Activated T-cell treated with anti-CD3 and anti-CD28 coated beads, Interleukin-2, amount 50 U/mL, for 1 hour (primary cell): Measurements from ENCODE around the gene MRPL47.
"Not testable (repeated sequence)": the region's sequence is repeated elsewhere in the genome, so short reads cannot be mapped to it uniquely, and the experiment has no call there.

Experiments
- DNase-seq: peaks from one replicate; pipeline ENCODE4 v3.0.0-alpha.2; 2020

Gene MRPL47

DNA sequence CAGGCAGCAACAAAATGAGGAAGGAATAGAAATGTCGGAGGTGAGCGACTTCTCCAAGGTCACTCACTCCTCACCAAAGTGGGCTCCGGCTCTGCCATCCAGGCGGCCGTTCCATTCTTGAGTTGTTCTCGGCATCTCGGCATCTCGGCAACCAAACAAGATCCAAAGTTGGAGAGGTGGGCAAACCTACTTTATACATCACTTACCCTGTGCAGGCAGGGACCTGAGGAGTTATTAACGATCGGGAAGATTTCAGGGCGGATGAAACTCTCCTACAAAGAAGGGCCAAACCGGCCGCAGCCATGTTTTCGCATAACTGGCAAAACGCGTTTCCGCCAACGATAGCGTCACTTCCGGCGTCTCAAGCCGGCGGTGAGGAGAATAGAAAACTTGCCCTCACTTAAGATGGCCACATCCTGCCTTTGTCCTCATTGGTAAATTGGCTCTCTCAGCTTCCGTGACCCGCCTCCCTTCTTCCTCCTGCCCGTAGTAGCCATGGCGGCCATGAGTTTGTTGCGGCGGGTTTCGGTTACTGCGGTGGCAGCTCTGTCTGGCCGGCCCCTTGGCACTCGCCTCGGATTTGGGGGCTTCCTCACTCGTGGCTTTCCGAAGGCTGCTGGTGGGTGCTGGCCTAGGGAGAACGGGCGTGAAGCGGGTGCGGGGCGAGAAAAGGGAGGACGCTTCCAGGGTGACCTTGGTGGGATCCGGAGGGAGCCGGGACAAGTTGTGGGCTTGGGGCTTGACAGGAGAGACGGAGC lies at the start of gene MRPL47, which contains the start of gene NDUFB5:
MRPL47 (minus strand) TSS at position 318 of the 758 bp plus-strand sequence; CDS start at position 304, 14 bp downstream.
NDUFB5 (plus strand) TSS at position 474 of the 758 bp plus-strand sequence; CDS start at position 496, 22 bp downstream.
- DNase-seq: peak; percentile 90

DNA sequence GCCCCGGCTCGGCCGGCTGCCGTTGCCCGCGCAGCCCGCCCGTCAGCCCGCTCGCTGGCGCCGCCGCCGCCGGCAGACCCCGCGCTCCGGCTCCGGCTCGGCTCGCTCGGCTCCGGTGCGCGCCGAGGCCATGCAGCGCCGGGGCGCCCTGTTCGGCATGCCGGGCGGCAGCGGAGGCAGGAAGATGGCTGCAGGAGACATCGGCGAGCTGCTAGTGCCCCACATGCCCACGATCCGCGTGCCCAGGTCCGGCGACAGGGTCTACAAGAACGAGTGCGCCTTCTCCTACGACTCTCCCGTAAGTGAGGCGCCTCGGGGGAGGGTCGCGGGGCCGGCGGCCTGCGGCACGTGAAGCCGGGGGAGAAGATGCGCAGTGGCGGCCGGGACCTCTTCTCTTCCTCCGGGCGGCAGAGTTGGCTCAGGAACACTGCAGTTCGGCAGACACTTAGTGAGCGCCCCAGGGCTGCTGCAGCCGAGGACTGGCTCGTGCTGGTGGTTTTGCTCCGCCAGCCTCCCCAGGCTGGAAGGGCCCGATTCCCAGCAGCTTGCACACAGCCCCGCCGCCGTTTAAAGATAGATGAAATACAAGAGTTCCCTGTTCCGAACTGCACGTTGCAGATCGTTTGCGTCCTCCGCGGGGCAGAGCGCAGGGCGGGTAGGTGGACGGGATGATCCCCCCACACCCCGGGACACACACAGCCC lies 48.8 kb upstream of the MRPL47 start:
- DNase-seq: peak; percentile 71

DNA sequence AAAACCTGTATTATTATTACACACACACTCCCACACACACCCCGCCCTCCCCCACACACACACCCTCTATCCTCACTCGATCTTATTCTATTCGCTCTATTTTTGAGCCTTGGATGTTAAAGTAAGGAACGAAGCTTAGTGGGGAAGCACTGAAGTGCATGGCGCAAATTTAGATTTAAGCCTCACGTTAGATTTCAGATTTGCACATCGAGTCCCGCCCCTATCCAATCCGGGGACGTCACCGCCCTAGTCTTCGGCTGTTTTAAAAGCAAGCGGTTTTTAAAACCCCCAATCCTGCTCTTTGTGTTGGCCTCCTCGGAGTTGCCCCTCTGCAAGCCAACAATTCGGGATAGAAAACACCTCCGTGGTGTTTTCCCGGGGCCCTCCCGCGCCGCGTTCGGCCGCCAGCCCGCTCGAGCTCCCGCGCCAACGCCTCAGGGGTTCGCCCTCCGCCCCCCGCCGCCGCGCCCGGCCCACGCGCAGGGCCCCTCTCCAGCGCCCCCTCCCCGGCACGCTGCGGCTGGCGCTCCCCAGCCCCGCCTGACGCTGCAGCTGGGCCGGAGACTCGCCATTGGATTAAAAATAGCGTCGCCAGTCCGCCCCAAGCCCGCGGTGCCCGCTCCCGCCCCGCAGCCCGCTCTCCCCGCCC lies 48.1 kb upstream of the MRPL47 start, which contains the start of gene USP13:
USP13 (plus strand) TSS at position 594 of the 649 bp plus-strand sequence. CDS start 186 bp downstream, outside the sequence.
- peak; percentile 72 for DNase-seq

DNA sequence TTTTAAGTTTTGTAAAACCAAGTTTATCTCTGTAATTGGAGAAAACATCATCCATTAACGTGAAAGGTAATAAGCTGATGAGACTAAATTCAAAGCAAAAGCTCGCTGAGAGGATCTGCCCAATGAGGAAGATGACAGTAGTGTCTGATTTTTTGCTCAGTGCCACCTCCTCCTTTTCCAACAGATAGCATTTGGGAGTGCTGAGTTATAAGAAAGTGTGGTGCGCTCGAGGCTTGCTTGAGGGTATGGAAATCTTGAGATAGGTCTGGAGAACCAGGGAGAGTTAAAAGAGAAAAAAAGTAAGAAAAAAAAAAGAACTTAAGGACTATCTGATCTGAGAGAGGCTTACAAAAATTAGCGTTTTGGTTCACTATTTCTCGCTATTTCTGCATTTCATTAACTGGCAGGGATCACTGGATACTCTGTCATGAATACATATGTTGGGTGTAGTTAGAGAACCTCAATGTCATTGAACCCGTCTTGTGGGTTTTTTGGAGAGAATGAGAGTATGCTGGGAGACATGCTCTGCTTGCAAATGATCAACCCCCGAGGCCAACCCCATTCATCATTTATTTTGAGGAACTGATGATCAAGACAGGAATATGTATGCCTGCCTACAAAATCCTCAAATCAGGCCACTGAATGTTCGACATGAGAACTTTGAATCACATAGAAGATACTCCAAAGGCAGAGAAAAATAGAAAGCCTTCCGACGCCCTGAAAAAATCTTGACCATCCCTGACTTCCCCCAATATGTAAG lies 47.4 kb upstream of the MRPL47 start:
- DNase-seq: no peak

DNA sequence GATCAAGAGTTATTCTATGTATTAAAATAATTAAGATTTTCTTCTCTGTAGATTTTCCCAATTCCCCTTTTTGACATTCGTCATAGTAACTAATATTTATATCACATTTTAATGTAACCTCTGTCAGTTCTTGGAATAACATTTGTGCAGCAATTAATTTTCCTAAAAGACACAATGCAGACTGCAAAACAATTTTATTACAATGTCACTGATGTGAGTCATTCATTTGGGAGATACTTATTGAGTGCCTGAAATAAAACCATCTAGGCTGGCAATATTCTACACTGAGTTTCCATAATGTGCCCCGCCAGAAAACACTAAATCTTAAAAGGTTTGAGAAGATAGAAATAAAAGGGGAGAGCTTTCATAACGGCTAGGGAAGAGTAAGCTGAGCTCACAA lies 41.7 kb upstream of the MRPL47 start:
- DNase-seq: no peak

DNA sequence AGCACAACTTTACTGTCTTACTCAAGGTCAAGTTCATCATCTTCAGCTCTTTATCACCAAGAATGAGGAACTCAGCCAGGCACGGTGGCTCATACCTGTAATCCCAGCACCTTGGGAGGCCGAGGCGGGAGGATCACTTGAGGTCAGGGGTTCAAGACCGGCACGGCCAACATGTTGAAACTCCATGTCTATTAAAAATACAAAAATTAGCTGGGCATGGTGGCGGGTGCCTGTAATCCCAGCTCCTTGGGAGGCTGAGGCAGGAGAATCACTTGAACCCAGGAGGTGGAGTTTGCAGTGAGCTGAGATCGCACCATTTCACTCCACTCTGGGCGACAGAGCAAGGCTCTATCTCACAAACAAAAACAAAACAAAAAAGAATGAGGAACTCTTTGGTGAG lies 39.4 kb upstream of the MRPL47 start:
- DNase-seq: not testable (repeated sequence)

DNA sequence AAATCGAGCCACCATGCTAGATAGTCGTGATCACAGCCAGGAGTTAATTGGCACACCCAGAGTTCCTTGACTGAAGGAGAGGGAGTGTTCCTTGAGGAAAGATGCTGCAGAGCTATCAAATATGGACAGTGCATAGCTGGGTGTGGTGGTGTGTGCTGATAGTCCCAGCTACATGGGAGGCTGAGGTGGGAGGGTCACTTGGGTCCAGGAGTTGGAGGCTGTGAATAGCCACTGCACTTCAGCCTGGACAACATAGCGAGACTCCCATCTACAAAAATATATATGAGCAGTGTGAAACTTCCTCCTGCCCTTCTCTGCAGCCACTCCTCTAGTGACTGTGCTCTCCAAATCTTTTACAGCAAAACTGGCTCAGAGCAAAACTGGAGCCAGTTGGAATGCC lies 38.4 kb upstream of the MRPL47 start:
- DNase-seq: no peak

DNA sequence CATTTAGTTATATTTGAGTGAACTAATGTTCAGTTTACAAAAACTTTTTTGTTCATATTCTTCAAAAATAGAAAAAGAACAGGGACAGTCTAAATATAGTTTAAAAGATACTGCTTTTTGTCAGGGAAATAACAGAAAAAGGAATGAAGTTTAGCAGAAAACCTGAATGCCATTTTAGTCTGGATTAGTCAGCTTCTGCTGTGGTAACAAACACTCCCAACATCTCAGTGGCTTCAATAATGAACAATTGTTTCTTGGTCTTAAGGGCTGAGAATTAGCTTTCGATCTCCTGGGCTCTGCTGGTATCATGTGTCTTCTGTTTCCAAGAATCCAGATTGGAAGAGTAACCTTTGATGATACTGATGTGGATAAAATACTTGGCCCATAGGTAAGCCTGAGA lies 36.0 kb upstream of the MRPL47 start:
- DNase-seq: no peak

DNA sequence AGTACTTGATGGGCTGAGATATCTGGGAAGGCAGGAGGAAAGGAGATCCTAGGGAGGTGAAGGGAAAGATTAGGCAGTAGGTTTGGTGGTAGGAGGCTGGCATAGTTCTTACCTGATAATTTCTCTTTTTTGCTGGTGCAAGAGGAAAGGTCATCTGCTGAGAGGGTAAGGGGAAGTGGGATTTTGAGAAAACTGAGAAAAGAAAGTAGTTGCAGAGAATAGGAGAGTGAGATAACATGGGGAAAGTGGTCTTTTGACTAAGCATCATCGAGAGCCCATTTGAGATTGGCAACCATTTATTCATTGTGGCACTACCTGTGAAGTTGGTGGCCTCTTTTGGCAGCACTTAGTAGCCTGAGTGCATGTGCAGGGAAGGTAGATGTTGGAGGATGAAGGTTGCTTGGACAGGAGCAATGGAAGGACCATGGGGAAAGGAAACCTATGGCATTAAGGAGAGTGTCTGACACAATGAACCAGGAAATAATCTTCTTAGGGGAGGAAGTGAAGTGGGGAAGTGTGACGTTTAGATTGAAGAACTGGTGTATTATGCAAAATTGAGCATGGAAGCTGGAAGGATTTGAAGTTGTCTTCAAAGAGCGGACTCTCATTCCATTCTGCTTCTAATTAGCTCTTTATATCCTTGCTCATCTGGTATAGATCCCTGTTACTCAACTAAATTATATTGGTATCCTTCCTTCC lies 26.5 kb upstream of the MRPL47 start:
- no peak for DNase-seq

DNA sequence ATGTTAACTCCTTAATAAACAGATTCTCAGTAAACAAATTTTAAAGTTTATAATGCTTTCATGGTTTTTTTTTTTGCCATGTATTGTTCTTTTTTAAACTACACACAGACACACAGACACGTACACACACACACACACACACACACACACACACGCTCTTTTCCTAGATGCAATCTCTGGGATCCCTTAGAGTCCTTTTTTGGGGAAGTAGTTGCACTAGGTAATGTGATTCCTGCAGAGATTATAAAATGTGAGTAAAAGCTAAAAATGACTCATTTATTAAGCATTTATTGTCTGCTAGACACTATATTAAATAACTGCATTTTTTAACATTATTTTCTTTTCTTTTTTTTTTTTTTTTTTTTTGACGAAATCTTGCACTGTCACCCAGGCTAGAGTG lies 20.0 kb upstream of the MRPL47 start:
- DNase-seq: no peak

DNA sequence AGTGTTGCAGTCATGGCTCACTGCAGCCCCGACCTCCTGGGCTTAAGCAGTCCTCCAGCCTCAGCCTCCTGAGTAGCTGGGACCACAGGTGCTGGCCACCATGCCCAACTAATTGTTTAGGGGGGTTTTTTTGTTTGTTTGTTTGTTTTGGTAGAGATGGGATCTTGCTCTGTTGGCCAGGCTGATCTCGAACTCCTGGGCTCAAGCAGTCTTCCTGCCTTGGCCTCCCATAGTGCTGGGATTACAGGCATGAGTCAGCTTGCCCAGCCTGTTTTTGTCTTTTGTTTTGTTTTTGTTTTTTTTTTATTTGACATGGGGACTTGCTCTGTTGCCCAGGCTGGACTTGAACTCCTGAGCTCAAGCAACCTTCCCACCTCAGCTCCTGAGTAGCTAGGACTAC lies 17.6 kb upstream of the MRPL47 start:
- DNase-seq: no peak

DNA sequence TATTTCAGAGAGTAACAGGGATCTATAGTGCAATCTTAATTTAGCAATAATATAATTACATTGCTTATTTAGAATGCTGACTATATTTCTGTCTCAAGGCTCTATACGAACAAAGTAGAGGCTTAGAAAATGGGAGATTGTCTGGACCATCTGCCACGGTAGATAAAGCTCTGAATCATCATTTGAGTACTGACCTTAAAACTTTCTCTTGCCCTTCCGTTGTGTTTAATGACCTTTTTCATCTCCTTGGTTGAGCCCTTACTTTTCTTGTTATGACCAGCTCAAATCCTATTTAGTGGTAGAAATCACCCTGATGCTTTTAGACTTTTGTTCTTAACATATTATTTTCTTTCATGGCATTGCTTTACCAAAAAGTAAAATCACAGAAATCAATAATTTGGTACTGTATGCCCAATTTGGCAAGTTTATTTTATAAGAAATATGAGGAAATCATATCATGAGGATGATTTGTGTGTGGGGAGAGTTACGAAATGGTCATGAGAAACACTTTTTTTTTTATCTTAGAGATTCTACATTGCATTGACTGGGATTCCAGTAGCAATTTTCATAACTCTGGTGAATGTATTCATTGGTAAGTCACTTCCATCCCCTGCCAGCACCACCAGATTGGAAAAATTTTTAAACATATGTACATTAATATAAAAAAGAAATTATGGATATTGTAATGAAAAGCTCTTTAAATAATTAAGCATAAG lies 11.2 kb upstream of the MRPL47 start:
- DNase-seq: no peak

DNA sequence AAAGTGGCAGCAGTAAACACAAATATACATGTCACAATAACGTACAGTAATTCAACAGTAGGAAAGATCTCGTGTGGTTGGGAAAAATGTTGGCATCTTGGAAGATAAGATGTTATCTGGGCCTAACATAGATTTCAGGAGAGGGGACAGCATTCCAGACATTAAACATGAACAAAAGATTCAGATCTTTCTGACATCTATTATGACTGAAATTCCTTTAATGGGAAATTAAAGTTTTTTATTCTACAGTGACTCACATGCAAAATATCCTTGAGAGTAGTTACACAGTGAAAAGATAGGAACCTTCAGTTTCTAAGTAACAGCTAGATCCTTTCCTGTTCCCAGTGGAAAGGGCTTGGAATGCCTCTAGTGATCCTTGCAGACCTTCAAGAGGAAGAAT lies 9.4 kb upstream of the MRPL47 start:
- no peak for DNase-seq

DNA sequence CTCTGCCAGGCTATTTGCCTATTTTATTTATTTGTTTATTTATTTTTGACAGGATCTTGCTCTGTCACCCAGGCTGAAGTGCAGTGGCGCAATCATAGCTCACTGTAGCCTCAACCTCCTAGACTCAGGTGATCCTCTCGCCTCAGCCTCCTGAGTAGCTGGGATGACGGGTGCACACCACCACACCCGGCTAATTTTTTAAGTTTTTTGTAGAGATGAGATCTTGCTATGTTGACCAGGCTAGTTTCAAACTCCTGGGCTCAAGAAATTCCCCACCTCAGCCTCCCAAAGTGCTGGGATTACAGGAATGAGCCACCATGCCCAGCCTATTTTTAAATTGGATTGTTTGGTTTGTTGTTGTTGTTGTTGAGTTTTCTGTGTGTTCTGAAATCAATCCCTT lies 5.6 kb upstream of the MRPL47 start:
- no peak for DNase-seq

DNA sequence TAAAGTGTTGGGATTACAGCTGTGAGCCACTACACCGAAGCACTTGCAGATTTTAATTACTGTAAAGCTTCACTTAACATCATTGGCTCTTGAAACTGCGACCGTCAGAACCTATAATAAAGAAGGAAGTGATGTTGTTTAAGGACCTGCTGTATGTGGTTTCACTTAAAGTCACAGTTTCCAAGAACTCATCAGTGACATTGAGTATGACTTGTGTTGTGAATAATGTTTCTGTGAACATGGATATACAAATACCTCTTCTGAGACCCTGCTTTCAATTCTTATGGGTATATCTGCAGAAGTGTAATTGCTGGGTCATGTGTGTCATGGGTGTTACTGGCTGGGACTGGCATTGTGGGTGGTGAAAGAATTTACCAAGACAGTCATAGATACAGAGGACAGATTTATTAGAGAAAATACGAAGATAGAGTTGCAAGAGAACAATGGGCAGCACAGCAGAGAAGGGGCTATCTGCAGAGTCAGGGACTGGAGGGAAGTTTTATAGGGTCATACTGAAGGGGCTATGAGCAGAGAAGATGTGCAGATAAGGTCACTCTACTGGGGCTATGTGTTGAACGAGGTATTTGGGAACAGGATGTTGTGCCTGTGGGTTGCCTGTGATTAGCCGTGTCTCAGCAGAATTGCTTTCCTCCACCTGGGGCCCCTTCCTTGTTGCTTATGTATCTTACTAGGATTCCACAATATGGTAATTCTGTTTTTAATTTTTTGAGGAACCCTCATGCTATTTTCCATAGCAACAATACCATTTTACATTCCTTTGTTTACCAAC lies 4.7 kb upstream of the MRPL47 start:
- DNase-seq: no peak

DNA sequence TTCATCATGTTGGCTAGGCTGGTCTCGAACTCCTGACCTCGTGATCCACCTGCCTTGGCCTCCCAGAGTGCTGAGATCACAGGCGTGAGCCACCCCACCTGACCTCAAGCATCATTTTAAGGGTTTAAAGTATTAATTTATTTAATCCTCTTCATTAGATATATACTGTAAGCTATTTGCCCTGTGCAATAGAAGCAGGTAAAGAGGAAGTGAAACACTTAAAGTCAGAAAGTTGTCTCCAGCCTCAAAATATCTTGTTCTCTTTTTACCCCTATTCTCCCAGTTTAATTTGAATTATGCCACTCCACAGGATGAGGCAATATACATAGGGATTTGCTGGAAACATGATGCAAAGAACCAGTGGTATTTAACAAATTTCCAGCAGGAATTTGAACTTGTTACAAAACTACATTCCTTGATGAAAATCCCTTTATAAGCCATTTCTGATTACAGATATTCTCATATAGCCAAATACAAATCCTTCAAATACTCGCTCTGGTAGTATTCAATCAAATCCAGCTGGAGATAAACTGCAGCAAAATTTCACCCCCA lies 2.2 kb upstream of the MRPL47 start:
- DNase-seq: no peak

DNA sequence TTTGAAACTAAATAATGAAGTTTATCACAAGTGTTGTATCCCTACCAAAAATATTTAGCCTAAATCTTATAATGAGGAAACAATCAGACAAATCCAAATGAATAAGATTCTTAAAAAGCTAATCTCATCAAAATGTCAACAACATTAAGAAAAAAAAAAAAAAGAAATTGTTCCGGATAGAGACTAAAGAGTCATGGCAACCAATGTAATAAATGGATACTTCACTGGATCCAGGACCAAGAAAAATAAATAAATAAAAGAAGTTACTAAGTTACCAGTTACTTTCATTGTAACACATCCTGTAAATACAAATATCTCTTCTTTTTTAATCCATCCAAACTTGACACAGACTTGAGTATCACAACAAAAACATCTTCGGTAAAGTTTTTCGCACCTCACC lies 607 bp downstream of the MRPL47 start:
- no peak for DNase-seq

DNA sequence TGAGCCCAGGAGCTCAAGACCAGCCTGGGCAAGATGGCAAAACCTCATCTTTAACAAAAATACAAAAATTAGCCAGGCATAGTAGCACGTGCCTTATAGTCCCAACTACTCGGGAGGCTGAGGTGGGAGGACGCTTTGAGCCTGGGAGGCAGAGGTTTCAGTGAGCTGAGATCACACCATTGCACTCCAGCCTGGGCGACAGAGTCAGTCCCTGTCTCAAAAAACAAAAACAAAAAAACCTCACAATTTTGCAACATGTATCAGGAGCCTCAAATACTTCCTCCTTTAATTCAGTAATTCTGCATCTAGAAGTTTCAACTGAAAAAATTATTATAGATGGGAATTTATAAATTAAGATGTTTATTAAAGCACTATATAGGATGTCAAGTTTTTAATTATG lies 1.1 kb downstream of the MRPL47 start:
- no peak for DNase-seq

DNA sequence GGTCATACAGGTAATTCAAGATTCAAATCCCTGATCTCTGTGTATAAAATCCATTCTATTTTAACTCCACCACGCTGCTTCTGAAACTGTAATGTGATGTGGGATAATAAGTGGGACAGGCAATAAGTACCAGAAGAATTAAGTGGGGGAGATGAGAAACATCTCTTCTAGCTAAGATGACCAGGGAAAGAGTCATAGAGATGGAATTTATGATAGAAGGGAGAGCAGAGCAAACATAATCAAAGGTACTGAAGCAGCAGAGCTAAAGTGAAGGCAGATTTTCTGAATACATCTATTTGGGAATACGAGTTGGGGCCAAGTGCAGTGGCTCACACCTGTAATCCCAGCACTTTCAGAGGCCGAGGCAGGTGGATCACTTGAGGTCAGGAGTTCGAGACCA lies 4.9 kb downstream of the MRPL47 start:
- DNase-seq: no peak

DNA sequence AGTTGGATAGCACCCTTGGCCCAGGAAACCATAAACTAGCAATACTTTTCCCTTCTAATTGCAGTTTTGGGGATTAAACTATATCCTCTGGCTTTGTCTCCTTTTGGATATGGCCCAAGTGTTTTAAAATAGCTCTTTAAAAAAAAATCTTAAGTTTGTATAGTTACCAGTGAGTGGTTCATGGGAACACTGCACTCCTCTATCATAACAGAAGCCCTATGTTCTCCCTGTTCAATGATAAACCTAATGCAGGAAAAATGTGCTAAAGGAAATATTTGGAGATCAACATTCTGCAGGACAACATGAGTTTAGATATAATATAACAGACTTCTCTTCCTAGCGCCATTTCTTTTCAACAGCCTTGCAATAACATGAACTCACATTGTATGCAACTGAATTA lies 13.1 kb downstream of the MRPL47 start:
- DNase-seq: no peak

DNA sequence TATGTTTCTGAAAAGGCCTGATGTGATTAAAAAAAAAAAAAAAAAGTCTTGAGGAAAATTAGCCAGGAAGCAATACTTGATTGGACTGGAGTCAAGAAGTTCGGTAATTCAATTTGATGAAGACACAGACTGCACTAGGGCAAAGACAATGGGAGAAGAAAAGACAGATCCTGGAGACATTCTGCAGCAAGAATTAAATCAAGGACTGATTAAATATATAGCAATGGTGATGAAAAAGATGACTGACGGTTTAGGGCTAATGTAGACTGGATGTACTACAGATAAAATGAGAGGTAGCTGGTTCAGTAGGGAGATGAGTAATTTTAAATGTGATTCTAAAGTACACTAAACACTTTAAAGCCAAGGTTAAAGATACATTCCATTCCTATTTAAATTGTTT lies 13.8 kb downstream of the MRPL47 start:
- DNase-seq: no peak
